BLaER1 treated with 17β-estradiol and CSF1 and Interleukin-3, amounts not matched to agents 10 nM and 100 nM (cell line): Measurements from ENCODE around the gene MCFD2.

Source experiments
- H3K27ac ChIP-seq, 11 experiments: shearing (Covaris generic); formaldehyde crosslinking; 2 replicates each; pipeline ENCODE4 v1.8.1; 2022
- H3K27me3 ChIP-seq, 11 experiments: shearing (Covaris generic); formaldehyde crosslinking; 2 replicates each; pipeline ENCODE4 v1.8.1; 2022
- H3K36me3 ChIP-seq, 11 experiments: shearing (Covaris generic); formaldehyde crosslinking; 2 replicates each; pipeline ENCODE4 v1.8.1; 2022
- H3K4me1 ChIP-seq, 10 experiments: shearing (Covaris generic); formaldehyde crosslinking; 2 replicates each; pipeline ENCODE4 v1.8.1; 2022
- H3K4me2 ChIP-seq, 11 experiments: shearing (Covaris generic); formaldehyde crosslinking; 2 replicates each; pipeline ENCODE4 v1.8.1; 2022
- H3K4me3 ChIP-seq, 10 experiments: shearing (Covaris generic); formaldehyde crosslinking; 2 replicates each; pipeline ENCODE4 v1.8.1; 2022
- H3K9ac ChIP-seq, 11 experiments: shearing (Covaris generic); formaldehyde crosslinking; 2 replicates each; pipeline ENCODE4 v1.8.1; 2022
- H3K9me3 ChIP-seq, 11 experiments: shearing (Covaris generic); formaldehyde crosslinking; replicated peaks in 1 of 11; 2 replicates each; pipeline ENCODE4 v1.8.1; 2022
- H4K20me1 ChIP-seq, 11 experiments: shearing (Covaris generic); formaldehyde crosslinking; 2 replicates each; pipeline ENCODE4 v1.8.1; 2022
- Cebpa-rat ChIP-seq, 11 experiments: shearing (Covaris generic); IDR thresholded peaks; 2 replicates each; pipeline ENCODE4 v1.8.1; 2022

The MCFD2 gene

GRCh38 chr2:46875226-46875899 lies 40.2 kb downstream of the MCFD2 start:
- TF ChIP-seq Cebpa-rat (IDR thresholded peaks at IDR 0.05) = no peak

GRCh38 chr2:46874236-46874929 lies 41.2 kb downstream of the MCFD2 start:
- Histone ChIP-seq H3K4me2 (peak overlapping the region in 10 of 11 experiments; percentile 1 to 33 (median 18); a peak in 13 of 22 replicates), H4K20me1 (no peaks in the 10 kb centered on the region), H3K27me3 (no peaks in the 10 kb centered on the region), H3K36me3 (no peaks in the 10 kb centered on the region), H3K9me3 (no peaks in the 10 kb centered on the region), H3K27ac (no peak overlapping the region), H3K4me1 (peaks cover 0 to 21% (median 12%) of the 10 kb centered on the region in 10 experiments; a peak in 16 of 20 replicates), H3K4me3 (no peak overlapping the region), H3K9ac (no peak overlapping the region)
- no peak for TF ChIP-seq Cebpa-rat (IDR thresholded peaks at IDR 0.05)

More at GRCh38 chr2:46875226-46875899, 40.2 kb downstream of the MCFD2 start:
- Histone ChIP-seq H3K4me1 (peaks cover 0 to 21% (median 12%) of the 10 kb centered on the region in 10 experiments; a peak in 16 of 20 replicates), H3K36me3 (no peaks in the 10 kb centered on the region), H4K20me1 (no peaks in the 10 kb centered on the region), H3K9me3 (no peaks in the 10 kb centered on the region), H3K9ac (no peak overlapping the region), H3K4me3 (no peak overlapping the region), H3K4me2 (no peak overlapping the region), H3K27ac (no peak overlapping the region; a peak in 1 of 22 replicates), H3K27me3 (no peaks in the 10 kb centered on the region)

- H4K20me1 ChIP-seq = no peaks in the 10 kb centered on the region
- no peak overlapping the region for H3K9ac ChIP-seq
- peak overlapping the region in 2 of 11 experiments; percentile 21 to 29; a peak in 2 of 22 replicates for H3K27ac ChIP-seq
- H3K4me3 ChIP-seq = no peak overlapping the region
- peak overlapping the region in 5 of 11 experiments; percentile 9 to 33 (median 20); a peak in 7 of 22 replicates for H3K4me2 ChIP-seq
- H3K4me1 ChIP-seq = peaks cover 0 to 21% (median 12%) of the 10 kb centered on the region in 10 experiments; a peak in 16 of 20 replicates
- no peaks in the 10 kb centered on the region for H3K36me3 ChIP-seq
- TF ChIP-seq Cebpa-rat (IDR thresholded peaks at IDR 0.05) = no peak
- H3K9me3 ChIP-seq = no peaks in the 10 kb centered on the region
- no peaks in the 10 kb centered on the region for H3K27me3 ChIP-seq
Measured at GRCh38 chr2:46873604-46874068, 42.0 kb downstream of the MCFD2 start.

- Histone ChIP-seq H3K27me3 (no peaks in the 10 kb centered on the region), H3K9me3 (no peaks in the 10 kb centered on the region), H3K4me1 (peaks cover 0 to 21% (median 12%) of the 10 kb centered on the region in 10 experiments; a peak in 16 of 20 replicates), H4K20me1 (no peaks in the 10 kb centered on the region), H3K9ac (no peak overlapping the region), H3K36me3 (no peaks in the 10 kb centered on the region), H3K4me3 (no peak overlapping the region), H3K4me2 (peak overlapping the region in 4 of 11 experiments; percentile 13 to 33 (median 24); a peak in 5 of 22 replicates), H3K27ac (peak overlapping the region in 2 of 11 experiments; percentile 21 to 29; a peak in 3 of 22 replicates)
- TF ChIP-seq Cebpa-rat (IDR thresholded peaks at IDR 0.05) = no peak
Measured at GRCh38 chr2:46872902-46873603, 42.6 kb downstream of the MCFD2 start.

- peaks cover 3 to 27% (median 15%) of the 10 kb centered on the region in 10 experiments; a peak in 18 of 20 replicates for H3K4me1 ChIP-seq
- 0 out of 22 replicates have a peak, but pooled peaks cover 0 to 1% (median 0%) of the 10 kb centered on the region in 11 experiments for H3K9me3 ChIP-seq
- no peak overlapping the region for H3K27ac ChIP-seq
- no peaks in the 10 kb centered on the region for H3K27me3 ChIP-seq
- no peak for TF ChIP-seq Cebpa-rat (IDR thresholded peaks at IDR 0.05)
- no peak overlapping the region for H3K4me2 ChIP-seq
- H3K36me3 ChIP-seq = no peaks in the 10 kb centered on the region
- H3K4me3 ChIP-seq = no peak overlapping the region
- no peaks in the 10 kb centered on the region for H4K20me1 ChIP-seq
- no peak overlapping the region for H3K9ac ChIP-seq
Measured at GRCh38 chr2:46871976-46872381, 43.6 kb downstream of the MCFD2 start.

- Histone ChIP-seq H3K4me2 (no peak overlapping the region), H3K9ac (no peak overlapping the region), H4K20me1 (no peaks in the 10 kb centered on the region), H3K9me3 (peaks cover 9 to 19% (median 15%) of the 10 kb centered on the region in 11 experiments), H3K27me3 (no peaks in the 10 kb centered on the region), H3K27ac (no peak overlapping the region), H3K4me1 (peaks cover 7 to 29% (median 17%) of the 10 kb centered on the region in 10 experiments; a peak in 18 of 20 replicates), H3K36me3 (no peaks in the 10 kb centered on the region; a peak in 2 of 22 replicates), H3K4me3 (no peak overlapping the region)
- TF ChIP-seq Cebpa-rat (IDR thresholded peaks at IDR 0.05) = no peak
Measured at GRCh38 chr2:46870051-46870839, 45.4 kb downstream of the MCFD2 start.

- no peak overlapping the region for H3K27ac ChIP-seq
- no peak for TF ChIP-seq Cebpa-rat (IDR thresholded peaks at IDR 0.05)
- H3K36me3 ChIP-seq = no peaks in the 10 kb centered on the region; a peak in 2 of 22 replicates
- no peak overlapping the region for H3K4me3 ChIP-seq
- peaks cover 7 to 28% (median 16%) of the 10 kb centered on the region in 10 experiments; a peak in 18 of 20 replicates for H3K4me1 ChIP-seq
- peaks cover 15 to 25% (median 21%) of the 10 kb centered on the region in 11 experiments for H3K9me3 ChIP-seq
- H3K4me2 ChIP-seq = no peak overlapping the region
- no peaks in the 10 kb centered on the region for H3K27me3 ChIP-seq
- H4K20me1 ChIP-seq = no peaks in the 10 kb centered on the region
- no peak overlapping the region for H3K9ac ChIP-seq
Measured at GRCh38 chr2:46869621-46870020, 46.0 kb downstream of the MCFD2 start.

GRCh38 chr2:46866770-46867246 lies 48.8 kb downstream of the MCFD2 start:
- no peak overlapping the region for H3K27ac ChIP-seq
- peaks cover 3 to 12% (median 8%) of the 10 kb centered on the region in 10 experiments; a peak in 13 of 20 replicates for H3K4me1 ChIP-seq
- no peak for TF ChIP-seq Cebpa-rat (IDR thresholded peaks at IDR 0.05)
- no peaks in the 10 kb centered on the region; a peak in 3 of 22 replicates for H3K36me3 ChIP-seq
- H4K20me1 ChIP-seq = no peaks in the 10 kb centered on the region
- peak overlapping the region in 6 of 11 experiments; percentile 10 to 46 (median 38); a peak in 8 of 22 replicates for H3K4me2 ChIP-seq
- no peak overlapping the region for H3K9ac ChIP-seq
- H3K27me3 ChIP-seq = no peaks in the 10 kb centered on the region
- H3K9me3 ChIP-seq = peaks cover 26 to 39% (median 30%) of the 10 kb centered on the region in 11 experiments
- no peak overlapping the region for H3K4me3 ChIP-seq
